Duodenal mucosa (tissue), 2 donors: ENCODE measurements around the gene CDIP1.

Experiments
- H3K27ac ChIP-seq: one replicate; pipeline ENCODE4 v1.7.0; 2013; ENCODE audit warnings: low read depth, low read length
- H3K27me3 ChIP-seq, 2 donors: one replicate each; pipeline ENCODE4 v1.7.0; 2013; ENCODE audit warnings: low read length in 2 of 2, control low read depth in 1 of 2; ENCODE audit not compliant: insufficient read depth in 2 of 2, control insufficient read depth in 1 of 2
- H3K36me3 ChIP-seq, 2 donors: one replicate each; pipeline ENCODE4 v1.7.0; 2013; ENCODE audit warnings: low read length in 2 of 2, control low read depth in 1 of 2; ENCODE audit not compliant: insufficient read depth in 2 of 2, control insufficient read depth in 1 of 2
- H3K4me1 ChIP-seq, 2 donors: one replicate each; pipeline ENCODE4 v1.7.0; 2013; ENCODE audit warnings: low read length in 2 of 2, control low read depth in 1 of 2; ENCODE audit not compliant: insufficient read depth in 2 of 2, control insufficient read depth in 1 of 2
- H3K4me3 ChIP-seq, 2 donors: one replicate each; pipeline ENCODE4 v1.7.0; 2013; ENCODE audit warnings: low read length in 2 of 2, low read depth in 1 of 2
- H3K9ac ChIP-seq, 2 donors: one replicate each; pipeline ENCODE4 v1.7.0; 2013; ENCODE audit warnings: low read length in 2 of 2, low read depth in 1 of 2
- H3K9me3 ChIP-seq, 2 donors: one replicate each; pipeline ENCODE4 v1.7.0; 2013; ENCODE audit warnings: low read length in 2 of 2, control low read depth in 1 of 2; ENCODE audit not compliant: control insufficient read depth in 1 of 2

The CDIP1 gene

GRCh38 chr16:4475880-4476788 lies 62.4 kb downstream of the CDIP1 start, which contains the start of gene HMOX2:
HMOX2 (plus strand) TSS chr16:4476398; CDS start chr16:4505525, 29,127 bp downstream.
- no peaks in the 10 kb centered on the region for H3K9me3 ChIP-seq

GRCh38 chr16:4474192-4474961 lies 64.2 kb downstream of the CDIP1 start, which contains the start of gene NMRAL1:
NMRAL1 (minus strand) TSS chr16:4474625; CDS start chr16:4474132, 493 bp downstream.
- no peak within 1 kb of the TSS for H3K27ac ChIP-seq
- H3K36me3 ChIP-seq, result no peaks in the 10 kb centered on the region
- peak within 1 kb of the TSS; percentile 60 to 73 for H3K9ac ChIP-seq
- peaks cover 9 to 29% of the 10 kb centered on the region in 2 donors for H3K4me1 ChIP-seq
- H3K9me3 ChIP-seq, result no peaks in the 10 kb centered on the region
- H3K4me3 ChIP-seq, result peak within 1 kb of the TSS; percentile 76 to 82
- no peaks in the 10 kb centered on the region for H3K27me3 ChIP-seq

More at GRCh38 chr16:4475880-4476788, 62.4 kb downstream of the CDIP1 start, which contains the start of gene HMOX2:
- Histone ChIP-seq H3K9ac (peak within 1 kb of the TSS; percentile 82), H3K36me3 (no peaks in the 10 kb centered on the region), H3K4me1 (peaks cover 9 to 29% of the 10 kb centered on the region in 2 donors), H3K27me3 (no peaks in the 10 kb centered on the region), H3K27ac (peak within 1 kb of the TSS; percentile 88), H3K4me3 (peak within 1 kb of the TSS; percentile 83 to 86)

- Histone ChIP-seq H3K4me1 (peaks cover 6 to 27% of the 10 kb centered on the region in 2 donors), H3K27ac (no peak overlapping the region), H3K27me3 (no peaks in the 10 kb centered on the region), H3K9me3 (no peaks in the 10 kb centered on the region), H3K4me3 (no peak overlapping the region), H3K36me3 (peaks cover 0 to 5% of the 10 kb centered on the region in 2 donors), H3K9ac (no peak overlapping the region)
Observed at GRCh38 chr16:4472880-4473279, 65.7 kb downstream of the CDIP1 start.

GRCh38 chr16:4471869-4472268 lies 66.7 kb downstream of the CDIP1 start:
- Histone ChIP-seq H3K27me3 (no peaks in the 10 kb centered on the region), H3K27ac (no peak overlapping the region), H3K4me1 (peaks cover 4 to 17% of the 10 kb centered on the region in 2 donors), H3K4me3 (no peak overlapping the region), H3K9me3 (no peaks in the 10 kb centered on the region), H3K36me3 (peaks cover 2 to 8% of the 10 kb centered on the region in 2 donors), H3K9ac (no peak overlapping the region)

GRCh38 chr16:4468972-4469371 lies 69.6 kb downstream of the CDIP1 start:
- Histone ChIP-seq H3K27me3 (no peaks in the 10 kb centered on the region), H3K4me1 (peaks cover 0 to 3% of the 10 kb centered on the region in 2 donors), H3K4me3 (no peak overlapping the region), H3K9ac (no peak overlapping the region), H3K36me3 (peaks cover 7 to 30% of the 10 kb centered on the region in 2 donors), H3K27ac (no peak overlapping the region), H3K9me3 (no peaks in the 10 kb centered on the region)

GRCh38 chr16:4467916-4468315 lies 70.7 kb downstream of the CDIP1 start:
- Histone ChIP-seq H3K27ac (no peak overlapping the region), H3K9me3 (no peaks in the 10 kb centered on the region), H3K9ac (no peak overlapping the region), H3K27me3 (no peaks in the 10 kb centered on the region), H3K4me3 (no peak overlapping the region), H3K36me3 (peaks cover 7 to 37% of the 10 kb centered on the region in 2 donors), H3K4me1 (no peaks in the 10 kb centered on the region)

GRCh38 chr16:4465977-4466779 lies 72.4 kb downstream of the CDIP1 start:
- no peak overlapping the region for H3K4me3 ChIP-seq
- no peaks in the 10 kb centered on the region for H3K9me3 ChIP-seq
- no peak overlapping the region for H3K27ac ChIP-seq
- no peak overlapping the region for H3K9ac ChIP-seq
- H3K36me3 ChIP-seq, result peaks cover 7 to 43% of the 10 kb centered on the region in 2 donors
- no peaks in the 10 kb centered on the region for H3K4me1 ChIP-seq
- no peaks in the 10 kb centered on the region for H3K27me3 ChIP-seq

- H3K9ac ChIP-seq, result no peak overlapping the region
- no peaks in the 10 kb centered on the region for H3K4me1 ChIP-seq
- H3K27me3 ChIP-seq, result no peaks in the 10 kb centered on the region
- no peaks in the 10 kb centered on the region for H3K9me3 ChIP-seq
- no peak overlapping the region for H3K27ac ChIP-seq
- H3K4me3 ChIP-seq, result no peak overlapping the region
- peaks cover 7 to 43% of the 10 kb centered on the region in 2 donors for H3K36me3 ChIP-seq
Observed at GRCh38 chr16:4463522-4464163, 74.9 kb downstream of the CDIP1 start.
